ENCODE data around the gene OLA1. TPM values are rescaled to one million over a fixed set of nuclear protein-coding genes. Genes with fewer than 3 reads are reported as not detected.

OLA1 gene
- total and polyA plus RNA-seq, 2 of the 13 experiments (the other 11 are each of a cell fraction or from before 2014, with no cell fraction given), result 153 to 241 TPM

DNA sequence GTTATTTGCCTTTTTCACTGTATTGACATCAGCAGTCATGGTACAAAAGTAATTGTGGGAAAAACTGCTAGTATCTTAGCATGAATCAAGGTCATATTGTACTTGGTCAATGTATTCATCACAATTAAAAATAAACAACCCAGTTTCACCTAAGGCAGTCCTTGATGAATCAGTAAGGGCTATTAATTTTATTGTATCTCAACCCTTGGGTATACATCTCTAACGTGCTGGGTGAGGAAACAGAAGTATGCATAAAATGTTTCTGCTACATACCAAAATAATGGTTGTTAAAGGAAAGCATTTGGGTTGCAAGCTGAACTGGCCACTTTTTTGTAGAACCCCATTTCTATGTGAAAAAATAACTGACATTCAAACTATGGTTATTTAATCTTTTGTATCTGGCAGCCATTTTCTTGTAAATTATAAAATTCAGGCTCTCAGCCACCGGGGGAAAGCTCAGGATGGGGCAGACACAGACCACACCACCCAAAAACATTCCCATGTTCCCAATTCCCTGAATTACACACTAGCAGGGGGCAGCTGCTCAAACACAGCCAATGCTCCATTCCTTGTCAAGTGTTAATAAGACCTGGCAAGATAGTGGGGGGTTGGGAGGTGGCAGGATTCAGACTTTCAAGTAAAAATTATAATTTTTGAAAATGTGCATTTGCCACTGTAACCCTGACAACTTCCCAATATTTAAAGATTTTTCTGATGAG is 49.3 kb downstream of the OLA1 start (continued):
- TF ChIP-seq ZEB1 (IDR thresholded peaks at IDR 0.05; ENCODE audit: insufficient replicate concordance, low read depth), result no peak
- no peak for TF ChIP-seq REL (CRISPR knock-in tag; conservative IDR thresholded peaks at IDR 0.05)

DNA sequence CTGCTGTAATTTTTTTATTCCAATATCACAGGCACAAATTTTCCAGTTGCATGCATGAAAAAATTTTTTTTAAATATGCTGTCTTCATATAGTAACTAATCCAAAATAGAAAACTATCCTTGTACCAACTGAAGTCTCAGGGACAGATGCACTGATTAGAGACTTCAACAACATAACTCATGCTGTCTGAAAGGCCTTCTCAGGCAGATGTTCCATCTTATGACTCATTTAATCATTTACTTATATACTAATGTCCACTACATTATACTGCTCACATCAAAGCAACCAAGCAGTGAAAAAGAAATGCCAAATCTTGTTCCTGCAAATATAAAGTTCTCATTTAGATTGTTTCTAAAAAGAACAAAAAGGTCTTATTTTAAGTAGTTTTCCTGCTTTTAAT is 53.1 kb downstream of the OLA1 start:
- Histone ChIP-seq H3K4me2 (ENCODE audit: low read depth, low read length) (no peak overlapping the region), H3K9ac (ENCODE audit: insufficient read depth, low read depth, low read length) (no peak overlapping the region)
- CTCF ChIA-PET (ENCODE audit: low intra/inter-chr PET ratio, low total read pairs), result no interaction called here

More for the DNA sequence above, 53.1 kb downstream of the OLA1 start:
- Histone ChIP-seq H3K9me3 (ENCODE audit: low read length) (no peaks in the 10 kb centered on the region), H3K27me3 (ENCODE audit: control insufficient read depth in 1 of 2, insufficient read depth in 2 of 2, low read length in 2 of 2) (no peaks in the 10 kb centered on the region), H3K27ac (ENCODE audit: extremely low read length, insufficient read depth, low read length) (no peak overlapping the region), H3K4me1 (ENCODE audit: insufficient read depth, low read length) (no peaks in the 10 kb centered on the region), H4K20me1 (ENCODE audit: insufficient read depth, low read length) (no peaks in the 10 kb centered on the region), H3K4me3 (replicated peaks in 1 of 3; ENCODE audit: insufficient read depth in 1 of 3, low read depth in 2 of 3, low read length in 3 of 3) (no peak overlapping the region), H2AFZ (ENCODE audit: low read length) (no peak overlapping the region), H3K36me3 (replicated peaks in 1 of 2; ENCODE audit: control insufficient read depth in 1 of 2, insufficient read depth in 2 of 2, low read length in 2 of 2) (peaks cover 0 to 6% of the 10 kb centered on the region in 2 experiments; a peak in 2 of 5 replicates), H3K79me2 (ENCODE audit: insufficient read depth, low read length) (peaks cover 48% of the 10 kb centered on the region)
- intact Hi-C loops (cut with micrococcal nuclease; ENCODE audit: unreplicated experiment) (no loop called here), in situ Hi-C loops (cut with HindIII; ENCODE audit: extremely low pct_ligation_motif_present, low pct_unique_long_range_greater_than_20kb) (no loop called here)
- no TSS peak for BruUV-seq (replicated peaks)
- POLR2A ChIA-PET, result no interaction called here
- TF ChIP-seq ZNF552 (CRISPR knock-in tag; IDR thresholded peaks at IDR 0.05; ENCODE audit: borderline replicate concordance), result no peak
- TF ChIP-seq, protein P1, sequence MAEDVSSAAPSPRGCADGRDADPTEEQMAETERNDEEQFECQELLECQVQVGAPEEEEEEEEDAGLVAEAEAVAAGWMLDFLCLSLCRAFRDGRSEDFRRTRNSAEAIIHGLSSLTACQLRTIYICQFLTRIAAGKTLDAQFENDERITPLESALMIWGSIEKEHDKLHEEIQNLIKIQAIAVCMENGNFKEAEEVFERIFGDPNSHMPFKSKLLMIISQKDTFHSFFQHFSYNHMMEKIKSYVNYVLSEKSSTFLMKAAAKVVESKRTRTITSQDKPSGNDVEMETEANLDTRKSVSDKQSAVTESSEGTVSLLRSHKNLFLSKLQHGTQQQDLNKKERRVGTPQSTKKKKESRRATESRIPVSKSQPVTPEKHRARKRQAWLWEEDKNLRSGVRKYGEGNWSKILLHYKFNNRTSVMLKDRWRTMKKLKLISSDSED (CRISPR knock-in tag; IDR thresholded peaks at IDR 0.05), result no peak
- TF ChIP-seq, protein P2, sequence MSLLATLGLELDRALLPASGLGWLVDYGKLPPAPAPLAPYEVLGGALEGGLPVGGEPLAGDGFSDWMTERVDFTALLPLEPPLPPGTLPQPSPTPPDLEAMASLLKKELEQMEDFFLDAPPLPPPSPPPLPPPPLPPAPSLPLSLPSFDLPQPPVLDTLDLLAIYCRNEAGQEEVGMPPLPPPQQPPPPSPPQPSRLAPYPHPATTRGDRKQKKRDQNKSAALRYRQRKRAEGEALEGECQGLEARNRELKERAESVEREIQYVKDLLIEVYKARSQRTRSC (CRISPR knock-in tag; IDR thresholded peaks at IDR 0.05; ENCODE audit: low read depth), result no peak
- no peak for TF ChIP-seq KDM2A (CRISPR knock-in tag; IDR thresholded peaks at IDR 0.05; ENCODE audit: borderline replicate concordance, low read depth)
- TF ChIP-seq SNRNP70 (IDR thresholded peaks at IDR 0.05; ENCODE audit: low read depth, low read length), result no peak
- TF ChIP-seq SRF (IDR thresholded peaks at IDR 0.05; ENCODE audit: low read depth, low read length), result no peak
- no peak for TF ChIP-seq ARID2 (CRISPR knock-in tag; IDR thresholded peaks at IDR 0.05; ENCODE audit: borderline replicate concordance)
- TF ChIP-seq, protein P3, sequence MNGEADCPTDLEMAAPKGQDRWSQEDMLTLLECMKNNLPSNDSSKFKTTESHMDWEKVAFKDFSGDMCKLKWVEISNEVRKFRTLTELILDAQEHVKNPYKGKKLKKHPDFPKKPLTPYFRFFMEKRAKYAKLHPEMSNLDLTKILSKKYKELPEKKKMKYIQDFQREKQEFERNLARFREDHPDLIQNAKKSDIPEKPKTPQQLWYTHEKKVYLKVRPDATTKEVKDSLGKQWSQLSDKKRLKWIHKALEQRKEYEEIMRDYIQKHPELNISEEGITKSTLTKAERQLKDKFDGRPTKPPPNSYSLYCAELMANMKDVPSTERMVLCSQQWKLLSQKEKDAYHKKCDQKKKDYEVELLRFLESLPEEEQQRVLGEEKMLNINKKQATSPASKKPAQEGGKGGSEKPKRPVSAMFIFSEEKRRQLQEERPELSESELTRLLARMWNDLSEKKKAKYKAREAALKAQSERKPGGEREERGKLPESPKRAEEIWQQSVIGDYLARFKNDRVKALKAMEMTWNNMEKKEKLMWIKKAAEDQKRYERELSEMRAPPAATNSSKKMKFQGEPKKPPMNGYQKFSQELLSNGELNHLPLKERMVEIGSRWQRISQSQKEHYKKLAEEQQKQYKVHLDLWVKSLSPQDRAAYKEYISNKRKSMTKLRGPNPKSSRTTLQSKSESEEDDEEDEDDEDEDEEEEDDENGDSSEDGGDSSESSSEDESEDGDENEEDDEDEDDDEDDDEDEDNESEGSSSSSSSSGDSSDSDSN (CRISPR knock-in tag; IDR thresholded peaks at IDR 0.05), result no peak
- TF ChIP-seq, protein P4, sequence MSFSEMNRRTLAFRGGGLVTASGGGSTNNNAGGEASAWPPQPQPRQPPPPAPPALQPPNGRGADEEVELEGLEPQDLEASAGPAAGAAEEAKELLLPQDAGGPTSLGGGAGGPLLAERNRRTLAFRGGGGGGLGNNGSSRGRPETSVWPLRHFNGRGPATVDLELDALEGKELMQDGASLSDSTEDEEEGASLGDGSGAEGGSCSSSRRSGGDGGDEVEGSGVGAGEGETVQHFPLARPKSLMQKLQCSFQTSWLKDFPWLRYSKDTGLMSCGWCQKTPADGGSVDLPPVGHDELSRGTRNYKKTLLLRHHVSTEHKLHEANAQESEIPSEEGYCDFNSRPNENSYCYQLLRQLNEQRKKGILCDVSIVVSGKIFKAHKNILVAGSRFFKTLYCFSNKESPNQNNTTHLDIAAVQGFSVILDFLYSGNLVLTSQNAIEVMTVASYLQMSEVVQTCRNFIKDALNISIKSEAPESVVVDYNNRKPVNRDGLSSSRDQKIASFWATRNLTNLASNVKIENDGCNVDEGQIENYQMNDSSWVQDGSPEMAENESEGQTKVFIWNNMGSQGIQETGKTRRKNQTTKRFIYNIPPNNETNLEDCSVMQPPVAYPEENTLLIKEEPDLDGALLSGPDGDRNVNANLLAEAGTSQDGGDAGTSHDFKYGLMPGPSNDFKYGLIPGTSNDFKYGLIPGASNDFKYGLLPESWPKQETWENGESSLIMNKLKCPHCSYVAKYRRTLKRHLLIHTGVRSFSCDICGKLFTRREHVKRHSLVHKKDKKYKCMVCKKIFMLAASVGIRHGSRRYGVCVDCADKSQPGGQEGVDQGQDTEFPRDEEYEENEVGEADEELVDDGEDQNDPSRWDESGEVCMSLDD (CRISPR knock-in tag; IDR thresholded peaks at IDR 0.05; ENCODE audit: borderline replicate concordance), result no peak
- TF ChIP-seq GFI1 (CRISPR knock-in tag; IDR thresholded peaks at IDR 0.05; ENCODE audit: borderline replicate concordance), result no peak
- no peak for TF ChIP-seq ZNF143 (CRISPR knock-in tag; IDR thresholded peaks at IDR 0.05)
- DNase-seq (ENCODE audit: low spot score) (no peak), ATAC-seq (no peak), FAIRE-seq (no peak)

Measured in HepG2 (cell line).